ENCODE results near the gene CACNA1B. TPM values are rescaled to one million over a fixed set of nuclear protein-coding genes. Genes with fewer than 3 reads are reported as not detected.
"Not testable (repeated sequence)": the region's sequence is repeated elsewhere in the genome, so short reads cannot be mapped to it uniquely, and the experiment has no call there.

CACNA1B gene
- total and polyA plus RNA-seq, 2 of the 4 experiments (the other 2 are of a cell fraction): 0.02 TPM; not detected in 1

GRCh38 chr9:138143491-138143890 is 265.9 kb downstream of the CACNA1B start:
- H4K20me1 ChIP-seq (ENCODE audit: insufficient read depth, low read length); H3K9me3 ChIP-seq (ENCODE audit: control insufficient read depth, insufficient read depth, low read length); H3K4me1 ChIP-seq (ENCODE audit: control insufficient read depth, insufficient read depth, low read length); POLR2A ChIA-PET (ENCODE audit: unreplicated experiment); H3K9ac ChIP-seq (ENCODE audit: low read depth, low read length); H2BK20ac ChIP-seq (ENCODE audit: low read depth, low read length); H2BK5ac ChIP-seq (ENCODE audit: low read depth, low read length, poor library complexity, severe bottlenecking); CTCF ChIA-PET; H3K18ac ChIP-seq (ENCODE audit: low read depth, low read length); H3K27ac ChIP-seq (ENCODE audit: insufficient read depth, low read length); H2BK15ac ChIP-seq (ENCODE audit: low read depth, low read length); H4K91ac ChIP-seq (ENCODE audit: insufficient read depth, low read depth, low read length); H4K8ac ChIP-seq (ENCODE audit: low read depth in 2 of 2, low read length in 2 of 2); intact Hi-C loops (cut with micrococcal nuclease); H3K9me1 ChIP-seq (ENCODE audit: insufficient read depth, low read length); H2BK120ac ChIP-seq (ENCODE audit: low read depth, low read length); H3K23ac ChIP-seq (ENCODE audit: low read depth, low read length); in situ Hi-C loops (cut with MboI; ENCODE audit: low sequenced_read_pairs); DNase-seq; dilution Hi-C loops (cut with HindIII; ENCODE audit: low sequenced_read_pairs, unreplicated experiment); H3K4me3 ChIP-seq (ENCODE audit: insufficient read depth, low read depth, low read length); H3K14ac ChIP-seq (replicated peaks; ENCODE audit: low read depth, low read length); H3K56ac ChIP-seq (ENCODE audit: extremely low read depth, insufficient read depth, low read length); H3K27me3 ChIP-seq (ENCODE audit: control insufficient read depth, insufficient read depth, low read length); H2AFZ ChIP-seq (replicated peaks; ENCODE audit: low read length, poor library complexity); H3K4me2 ChIP-seq (ENCODE audit: low read depth, low read length); H4K5ac ChIP-seq (ENCODE audit: low read depth, low read length); ATAC-seq (ENCODE audit: low read depth); BruUV-seq (replicated peaks); H3K4ac ChIP-seq (ENCODE audit: low read depth, low read length); H2AK5ac ChIP-seq (ENCODE audit: low read depth, low read length); H3K36me3 ChIP-seq (ENCODE audit: control insufficient read depth, insufficient read depth, low read length); H3K79me1 ChIP-seq (ENCODE audit: low read depth in 1 of 2, low read length in 2 of 2); H2AK9ac ChIP-seq (replicated peaks; ENCODE audit: low read depth, low read length, poor library complexity): not testable (repeated sequence)
- 56% methylated on average over 3 of the region's 7 CpGs; no CpG with 5 or more reads in 1 of the 2 experiments for WGBS, 2 experiments (ENCODE audit: extremely low coverage in 2 of 2, insufficient read length in 1 of 2)

DNA sequence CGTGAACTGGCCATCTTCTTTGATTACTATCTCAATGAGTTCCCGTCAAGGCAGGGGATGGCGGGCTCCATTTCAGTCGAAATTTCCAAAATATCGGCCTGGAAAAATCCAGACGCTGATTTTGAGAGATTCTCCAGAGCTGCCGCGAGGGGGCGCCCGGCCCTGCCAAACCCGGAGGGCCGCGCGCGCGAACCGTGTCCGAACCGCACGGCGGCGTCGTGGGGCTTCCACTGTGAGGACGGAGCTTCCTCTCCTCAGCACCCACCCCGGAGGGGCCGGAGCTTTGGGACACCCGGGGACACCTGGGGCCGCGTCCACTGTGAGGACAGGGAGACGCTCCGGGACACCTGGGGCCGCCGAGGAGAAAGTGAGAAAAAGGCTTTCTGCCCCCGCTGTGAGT is 270.0 kb downstream of the CACNA1B start:
- H3K27me3 ChIP-seq (ENCODE audit: control insufficient read depth, insufficient read depth, low read length); H3K4me3 ChIP-seq (ENCODE audit: insufficient read depth, low read depth, low read length); H2AK5ac ChIP-seq (ENCODE audit: low read depth, low read length); H3K9me1 ChIP-seq (ENCODE audit: insufficient read depth, low read length); H2BK15ac ChIP-seq (ENCODE audit: low read depth, low read length); H3K79me1 ChIP-seq (ENCODE audit: low read depth in 1 of 2, low read length in 2 of 2); DNase-seq; H3K9me3 ChIP-seq (ENCODE audit: control insufficient read depth, insufficient read depth, low read length); CTCF ChIA-PET; H4K91ac ChIP-seq (ENCODE audit: insufficient read depth, low read depth, low read length); H2BK5ac ChIP-seq (ENCODE audit: low read depth, low read length, poor library complexity, severe bottlenecking); in situ Hi-C loops (cut with MboI; ENCODE audit: low sequenced_read_pairs); POLR2A ChIA-PET (ENCODE audit: unreplicated experiment); H4K20me1 ChIP-seq (ENCODE audit: insufficient read depth, low read length); ATAC-seq (ENCODE audit: low read depth); dilution Hi-C loops (cut with HindIII; ENCODE audit: low sequenced_read_pairs, unreplicated experiment); H3K14ac ChIP-seq (replicated peaks; ENCODE audit: low read depth, low read length); H3K4me2 ChIP-seq (ENCODE audit: low read depth, low read length); H2AFZ ChIP-seq (replicated peaks; ENCODE audit: low read length, poor library complexity); intact Hi-C loops (cut with micrococcal nuclease); H3K36me3 ChIP-seq (ENCODE audit: control insufficient read depth, insufficient read depth, low read length); BruUV-seq (replicated peaks); H2AK9ac ChIP-seq (replicated peaks; ENCODE audit: low read depth, low read length, poor library complexity); H3K9ac ChIP-seq (ENCODE audit: low read depth, low read length); H2BK20ac ChIP-seq (ENCODE audit: low read depth, low read length); H3K4me1 ChIP-seq (ENCODE audit: control insufficient read depth, insufficient read depth, low read length); H3K27ac ChIP-seq (ENCODE audit: insufficient read depth, low read length); H3K4ac ChIP-seq (ENCODE audit: low read depth, low read length); H4K8ac ChIP-seq (ENCODE audit: low read depth in 2 of 2, low read length in 2 of 2); H4K5ac ChIP-seq (ENCODE audit: low read depth, low read length); H3K56ac ChIP-seq (ENCODE audit: extremely low read depth, insufficient read depth, low read length); H2BK120ac ChIP-seq (ENCODE audit: low read depth, low read length); H3K18ac ChIP-seq (ENCODE audit: low read depth, low read length); H3K23ac ChIP-seq (ENCODE audit: low read depth, low read length): not testable (repeated sequence)
- no CpG with 5 or more reads among the region's 34 CpGs for WGBS, 2 experiments (ENCODE audit: extremely low coverage in 2 of 2, insufficient read length in 1 of 2)

Measured in IMR-90 (cell line).